ENCODE data around the gene TMEM53.
A peak's percentile ranks its signal among the peaks of the same experiment; 100 is the strongest.

The TMEM53 gene

GRCh38 chr1:44632598-44632997 lies 41.7 kb downstream of the TMEM53 start:
- peaks cover 10% of the 10 kb centered on the region for H3K4me1 ChIP-seq (ENCODE audit: low read depth, poor library complexity, severe bottlenecking)

GRCh38 chr1:44631647-44632539 lies 42.4 kb downstream of the TMEM53 start:
- Histone ChIP-seq H2AFZ (ENCODE audit: low read depth) (peak overlapping the region; percentile 88), H4K20me1 (ENCODE audit: insufficient read depth) (no peaks in the 10 kb centered on the region), H3K27ac (peak overlapping the region; percentile 99), H3K79me2 (ENCODE audit: insufficient read depth, low read depth) (no peaks in the 10 kb centered on the region; the same call in 1 of the 2 replicates), H3K9ac (peak overlapping the region; percentile 98), H3K4me3 (IDR thresholded peaks at IDR 0.05; ENCODE audit: insufficient read depth, low read depth, low read length) (peak overlapping the region; percentile 86), H3K36me3 (ENCODE audit: insufficient read depth) (no peaks in the 10 kb centered on the region), H3K4me2 (peak overlapping the region; percentile 93), H3K4me1 (ENCODE audit: low read depth, poor library complexity, severe bottlenecking) (peaks cover 10% of the 10 kb centered on the region), H3K27me3 (ENCODE audit: insufficient read depth, low read depth) (no peaks in the 10 kb centered on the region)
- TF ChIP-seq, protein P1, sequence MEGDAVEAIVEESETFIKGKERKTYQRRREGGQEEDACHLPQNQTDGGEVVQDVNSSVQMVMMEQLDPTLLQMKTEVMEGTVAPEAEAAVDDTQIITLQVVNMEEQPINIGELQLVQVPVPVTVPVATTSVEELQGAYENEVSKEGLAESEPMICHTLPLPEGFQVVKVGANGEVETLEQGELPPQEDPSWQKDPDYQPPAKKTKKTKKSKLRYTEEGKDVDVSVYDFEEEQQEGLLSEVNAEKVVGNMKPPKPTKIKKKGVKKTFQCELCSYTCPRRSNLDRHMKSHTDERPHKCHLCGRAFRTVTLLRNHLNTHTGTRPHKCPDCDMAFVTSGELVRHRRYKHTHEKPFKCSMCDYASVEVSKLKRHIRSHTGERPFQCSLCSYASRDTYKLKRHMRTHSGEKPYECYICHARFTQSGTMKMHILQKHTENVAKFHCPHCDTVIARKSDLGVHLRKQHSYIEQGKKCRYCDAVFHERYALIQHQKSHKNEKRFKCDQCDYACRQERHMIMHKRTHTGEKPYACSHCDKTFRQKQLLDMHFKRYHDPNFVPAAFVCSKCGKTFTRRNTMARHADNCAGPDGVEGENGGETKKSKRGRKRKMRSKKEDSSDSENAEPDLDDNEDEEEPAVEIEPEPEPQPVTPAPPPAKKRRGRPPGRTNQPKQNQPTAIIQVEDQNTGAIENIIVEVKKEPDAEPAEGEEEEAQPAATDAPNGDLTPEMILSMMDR (conservative IDR thresholded peaks at IDR 0.05; ENCODE audit: low read depth, low read length), result no peak

More at GRCh38 chr1:44632598-44632997, 41.7 kb downstream of the TMEM53 start:
- Histone ChIP-seq H3K79me2 (ENCODE audit: insufficient read depth, low read depth) (no peaks in the 10 kb centered on the region; the same call in 1 of the 2 replicates), H3K27me3 (ENCODE audit: insufficient read depth, low read depth) (no peaks in the 10 kb centered on the region), H3K27ac (peak overlapping the region; percentile 99), H3K36me3 (ENCODE audit: insufficient read depth) (no peaks in the 10 kb centered on the region), H3K4me3 (IDR thresholded peaks at IDR 0.05; ENCODE audit: insufficient read depth, low read depth, low read length) (peak overlapping the region; percentile 86), H4K20me1 (ENCODE audit: insufficient read depth) (no peaks in the 10 kb centered on the region), H3K9ac (peak overlapping the region; percentile 98), H3K4me2 (peak overlapping the region; percentile 93), H2AFZ (ENCODE audit: low read depth) (peak overlapping the region; percentile 47; the same call in 1 of the 2 replicates)
- TF ChIP-seq, protein P1 (conservative IDR thresholded peaks at IDR 0.05; ENCODE audit: low read depth, low read length), result no peak

DNA sequence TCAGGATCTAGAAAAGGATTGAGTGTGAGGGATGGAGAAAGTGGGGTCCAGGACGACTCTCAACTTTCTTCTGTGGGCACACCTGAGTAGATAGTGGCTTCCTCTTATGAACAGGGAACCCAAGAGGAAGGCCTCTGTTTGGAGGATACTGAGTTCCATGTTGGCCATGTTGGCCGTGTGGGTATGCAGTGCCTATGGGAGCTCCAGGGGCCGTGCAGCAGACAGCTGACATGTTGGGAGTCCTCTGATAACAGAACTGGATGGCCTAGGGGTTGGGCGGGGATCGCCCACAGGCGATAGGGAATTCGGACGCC lies 43.0 kb downstream of the TMEM53 start:
- Histone ChIP-seq H3K4me1 (ENCODE audit: low read depth, poor library complexity, severe bottlenecking) (peaks cover 10% of the 10 kb centered on the region), H3K4me2 (peak overlapping the region; percentile 79)

DNA sequence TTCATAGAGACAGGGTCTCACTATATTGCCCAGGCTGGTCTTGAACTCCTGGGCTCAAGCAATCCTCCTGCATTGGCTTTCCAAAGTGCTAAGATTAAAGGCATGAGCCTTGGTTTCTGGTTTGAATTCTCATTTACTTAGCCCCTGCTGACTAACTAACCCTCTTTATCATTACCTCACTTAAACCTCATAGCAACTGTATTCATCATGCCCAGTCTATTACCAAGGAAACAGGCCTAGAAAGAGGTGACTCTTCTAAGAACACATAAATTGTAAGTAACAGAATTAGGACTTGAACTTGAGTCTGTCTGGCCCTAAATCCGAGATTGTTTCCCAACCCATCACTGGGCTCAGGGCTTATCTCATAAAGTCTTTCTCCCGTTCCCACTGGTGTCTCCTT lies 44.2 kb downstream of the TMEM53 start:
- Histone ChIP-seq H3K9ac (no peak overlapping the region), H3K27me3 (ENCODE audit: insufficient read depth, low read depth) (no peaks in the 10 kb centered on the region), H3K79me2 (ENCODE audit: insufficient read depth, low read depth) (no peaks in the 10 kb centered on the region; the same call in 1 of the 2 replicates), H3K4me3 (IDR thresholded peaks at IDR 0.05; ENCODE audit: insufficient read depth, low read depth, low read length) (no peak overlapping the region), H3K4me1 (ENCODE audit: low read depth, poor library complexity, severe bottlenecking) (peaks cover 10% of the 10 kb centered on the region), H3K4me2 (no peak overlapping the region), H3K27ac (no peak overlapping the region), H4K20me1 (ENCODE audit: insufficient read depth) (no peaks in the 10 kb centered on the region), H2AFZ (ENCODE audit: low read depth) (no peak overlapping the region), H3K36me3 (ENCODE audit: insufficient read depth) (no peaks in the 10 kb centered on the region)
- TF ChIP-seq, protein P1 (conservative IDR thresholded peaks at IDR 0.05; ENCODE audit: low read depth, low read length), result no peak

More for the DNA sequence above, 43.0 kb downstream of the TMEM53 start:
- Histone ChIP-seq H4K20me1 (ENCODE audit: insufficient read depth) (no peaks in the 10 kb centered on the region), H3K27me3 (ENCODE audit: insufficient read depth, low read depth) (no peaks in the 10 kb centered on the region), H3K79me2 (ENCODE audit: insufficient read depth, low read depth) (no peaks in the 10 kb centered on the region; the same call in 1 of the 2 replicates), H3K36me3 (ENCODE audit: insufficient read depth) (no peaks in the 10 kb centered on the region), H2AFZ (ENCODE audit: low read depth) (peak overlapping the region; percentile 88), H3K27ac (peak overlapping the region; percentile 99), H3K9ac (peak overlapping the region; percentile 98), H3K4me3 (IDR thresholded peaks at IDR 0.05; ENCODE audit: insufficient read depth, low read depth, low read length) (peak overlapping the region; percentile 58)
- TF ChIP-seq, protein P1 (conservative IDR thresholded peaks at IDR 0.05; ENCODE audit: low read depth, low read length), result no peak

Measured in KMS-11 (cell line).